Measurements from ENCODE around the gene UNC5B.

GRCh38 chr10:71220689-71221540, 8.5 kb downstream of the UNC5B start:
- TF ChIP-seq CTCF (IDR thresholded peaks at IDR 0.05) (no peak), POLR2AphosphoS5 (IDR thresholded peaks at IDR 0.05) (no peak), EP300 (IDR thresholded peaks at IDR 0.05) (no peak)

Measured in gastroesophageal sphincter (tissue), 3 donors.